Activated CD4-positive, alpha-beta T cell treated with anti-CD3 and anti-CD28 coated beads for 36 hours (primary cell): Measurements from ENCODE around the gene ATP13A4. TPM values are rescaled to one million over a fixed set of nuclear protein-coding genes. Genes with fewer than 3 reads are reported as not detected.

Experiments
- ATAC-seq: fragments of 200-7000 bp; cut with Tn5 transposase; one replicate; pipeline ENCODE4 v1.10.0; 2021; ENCODE audit warnings: mild to moderate bottlenecking, moderate library complexity
- CTCF ChIA-PET: fragments of 350-600 bp; sonication (Branson Sonifier 250); formaldehyde crosslinking; loops from one replicate; lab custom pipeline; 2021; ENCODE audit warnings: antibody characterized with exemption; lab: Charles Lee
- POLR2A ChIA-PET: fragments of 350-600 bp; sonication (Branson Sonifier 250); formaldehyde crosslinking; loops from one replicate; lab custom pipeline; 2021; ENCODE audit warnings: antibody characterized with exemption, inconsistent platforms; lab: Charles Lee
- DNase-seq: peaks from one replicate; pipeline ENCODE4 v3.0.0-alpha.2; 2020
- H3K27ac Mint-ChIP-seq: one replicate; pipeline ENCODE4 v1.8.0; 2021; ENCODE audit warnings: mixed read lengths
- H3K27me3 Mint-ChIP-seq: one replicate; pipeline ENCODE4 v1.8.0; 2021; ENCODE audit warnings: mixed read lengths
- H3K36me3 Mint-ChIP-seq: one replicate; pipeline ENCODE4 v1.8.0; 2021; ENCODE audit warnings: low read depth, mixed read lengths
- H3K4me1 Mint-ChIP-seq: one replicate; pipeline ENCODE4 v1.8.0; 2021; ENCODE audit warnings: mixed read lengths
- H3K4me3 Mint-ChIP-seq: one replicate; pipeline ENCODE4 v1.8.0; 2021; ENCODE audit warnings: mild to moderate bottlenecking, moderate library complexity, mixed read lengths
- H3K9me3 Mint-ChIP-seq: one replicate; pipeline ENCODE4 v1.8.0; 2021; ENCODE audit warnings: low read depth, mixed read lengths
- intact Hi-C, 2 experiments: fragments of 100-400 bp; cut with DNase I in 1 of 2; cut with micrococcal nuclease in 1 of 2; formaldehyde crosslinking; loops; one replicate each; pipeline versions ENCODE4 v1.14.2 to v1.15.1; 2022 to 2024; cut with DNase I, micrococcal nuclease
- total RNA-seq, 2 experiments: library from RNA; stranded (reverse); gene quantifications; one replicate each; pipeline ENCODE4 v1.2.3, GENCODE V29; 2021

The ATP13A4 gene
- total RNA-seq, 2 experiments from 2014 or later, result 1.1 to 3.3 TPM

- H3K27me3 Mint-ChIP-seq, result peaks cover 9% of the 10 kb centered on the region
- ATAC-seq (no peak), DNase-seq (no peak)
- no peak overlapping the region for H3K4me3 Mint-ChIP-seq
- no peaks in the 10 kb centered on the region for H3K9me3 Mint-ChIP-seq
- no peak overlapping the region for H3K27ac Mint-ChIP-seq
- no peaks in the 10 kb centered on the region for H3K4me1 Mint-ChIP-seq
- ChIA-PET POLR2A (no interaction called here), CTCF (no interaction called here)
- H3K36me3 Mint-ChIP-seq, result no peaks in the 10 kb centered on the region
- intact Hi-C loops, result no loop called here
Measured at GRCh38 chr3:193391902-193392301, 162.8 kb downstream of the ATP13A4 start.

- Mint-ChIP-seq H3K27ac (no peak overlapping the region), H3K27me3 (peaks cover 8% of the 10 kb centered on the region), H3K9me3 (no peaks in the 10 kb centered on the region), H3K4me1 (no peaks in the 10 kb centered on the region), H3K4me3 (no peak overlapping the region), H3K36me3 (no peaks in the 10 kb centered on the region)
- intact Hi-C loops, result no loop called here
- no peak for DNase-seq
- CTCF ChIA-PET, result no interaction called here
- POLR2A ChIA-PET, result no interaction called here
- ATAC-seq, result no peak
Measured at GRCh38 chr3:193389335-193389734, 165.4 kb downstream of the ATP13A4 start.

DNA sequence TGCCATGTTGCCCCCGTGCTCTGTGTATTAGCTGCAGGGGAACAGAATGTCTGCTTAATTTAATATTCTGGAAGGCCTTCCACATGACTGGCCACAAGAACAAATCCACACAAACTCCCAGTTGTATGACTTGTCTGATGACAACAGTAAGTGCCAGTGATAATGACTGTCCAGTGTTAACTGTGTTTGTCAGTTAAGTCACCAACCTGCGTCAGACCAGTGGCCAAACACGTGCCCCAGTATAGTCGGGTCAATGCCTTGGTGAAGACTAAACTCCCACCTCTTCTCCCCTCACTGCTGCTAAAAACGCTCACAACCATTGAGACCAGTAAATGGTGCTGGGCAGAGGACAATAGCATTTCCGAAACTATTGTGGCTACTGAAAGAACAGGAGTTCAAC, 166.3 kb downstream of the ATP13A4 start:
- H3K36me3 Mint-ChIP-seq, result no peaks in the 10 kb centered on the region
- no peak for ATAC-seq
- H3K4me3 Mint-ChIP-seq, result no peak overlapping the region
- peaks cover 10% of the 10 kb centered on the region for H3K27me3 Mint-ChIP-seq
- intact Hi-C loops, result no loop called here
- ChIA-PET CTCF (no interaction called here), POLR2A (no interaction called here)
- no peak for DNase-seq
- no peak overlapping the region for H3K27ac Mint-ChIP-seq
- no peaks in the 10 kb centered on the region for H3K4me1 Mint-ChIP-seq
- H3K9me3 Mint-ChIP-seq, result no peaks in the 10 kb centered on the region

DNA sequence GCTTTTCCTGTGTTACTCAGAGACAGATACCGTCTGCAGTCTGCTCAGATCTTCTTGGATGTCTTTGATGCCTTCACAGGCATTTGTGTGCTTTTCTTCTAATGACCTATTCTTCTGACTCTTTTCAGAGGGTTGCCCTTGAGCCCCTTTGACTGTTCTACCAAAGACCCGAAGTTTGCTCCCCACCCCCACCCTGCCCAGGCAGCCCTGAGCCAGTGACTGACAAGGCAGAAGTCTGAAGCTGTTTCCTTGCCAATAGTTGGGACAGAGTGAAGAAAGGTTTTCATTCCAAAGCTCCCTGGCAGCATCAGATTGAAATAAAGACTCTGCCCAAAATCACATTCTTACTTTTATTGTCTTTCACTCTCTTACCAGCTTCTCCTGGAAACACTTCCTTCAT, 167.1 kb downstream of the ATP13A4 start:
- no peak overlapping the region for H3K27ac Mint-ChIP-seq
- no peaks in the 10 kb centered on the region for H3K36me3 Mint-ChIP-seq
- no peak for DNase-seq
- POLR2A ChIA-PET, result no interaction called here
- ATAC-seq, result no peak
- no peaks in the 10 kb centered on the region for H3K9me3 Mint-ChIP-seq
- H3K4me3 Mint-ChIP-seq, result no peak overlapping the region
- CTCF ChIA-PET, result no interaction called here
- intact Hi-C loops, result no loop called here
- peaks cover 10% of the 10 kb centered on the region for H3K27me3 Mint-ChIP-seq
- H3K4me1 Mint-ChIP-seq, result no peaks in the 10 kb centered on the region

DNA sequence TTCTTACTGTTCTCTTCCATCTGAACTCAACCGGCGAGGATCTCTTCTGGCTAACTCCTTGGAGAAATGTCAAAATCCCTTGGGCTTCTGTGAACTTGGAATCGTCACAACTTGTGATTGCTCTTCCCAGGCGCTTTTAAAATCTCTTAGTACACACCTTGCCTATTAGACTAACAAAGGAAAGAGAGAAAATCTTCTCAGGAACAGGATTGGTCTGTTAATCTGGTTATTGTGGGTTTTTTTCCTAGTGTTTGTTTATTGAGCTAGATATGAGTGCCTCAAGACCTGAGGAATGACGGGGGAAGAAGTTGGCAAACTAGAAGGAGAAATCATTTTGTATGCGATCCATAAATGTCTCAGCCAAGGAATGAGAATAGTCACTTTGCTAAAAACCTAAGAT, 176.0 kb downstream of the ATP13A4 start, which contains the start of gene ATP13A5:
ATP13A5 (minus strand) TSS at position 48 of the 400 bp plus-strand sequence; CDS start at position 20, 28 bp downstream.
- intact Hi-C loops, result no loop called here
- ChIA-PET CTCF (interaction anchor here (0.8 kb wide), 1 partner anchor 201 kb away, joined by 4 read pairs; no protein-coding TSS in a partner anchor), POLR2A (no interaction called here)
- H3K9me3 Mint-ChIP-seq, result no peaks in the 10 kb centered on the region
- H3K36me3 Mint-ChIP-seq, result no peaks in the 10 kb centered on the region
- ATAC-seq (no peak), DNase-seq (no peak)
- peaks cover 10% of the 10 kb centered on the region for H3K27me3 Mint-ChIP-seq
- H3K4me1 Mint-ChIP-seq, result no peaks in the 10 kb centered on the region
- H3K27ac Mint-ChIP-seq, result no peak within 1 kb of the TSS
- no peak within 1 kb of the TSS for H3K4me3 Mint-ChIP-seq

- no peaks in the 10 kb centered on the region for H3K9me3 Mint-ChIP-seq
- no peak overlapping the region for H3K27ac Mint-ChIP-seq
- ChIA-PET POLR2A (no interaction called here), CTCF (interaction anchor here (1.5 kb wide), 1 partner anchor 9 kb away, joined by 3 read pairs; no protein-coding TSS in a partner anchor)
- no peak overlapping the region for H3K4me3 Mint-ChIP-seq
- ATAC-seq, result no peak
- H3K27me3 Mint-ChIP-seq, result peaks cover 14% of the 10 kb centered on the region
- H3K4me1 Mint-ChIP-seq, result peaks cover 3% of the 10 kb centered on the region
- H3K36me3 Mint-ChIP-seq, result no peaks in the 10 kb centered on the region
- DNase-seq, result no peak
- intact Hi-C loops, result no loop called here
Measured at GRCh38 chr3:193377591-193377990, 177.1 kb downstream of the ATP13A4 start.

GRCh38 chr3:193375614-193376013, 179.1 kb downstream of the ATP13A4 start:
- Mint-ChIP-seq H3K9me3 (no peaks in the 10 kb centered on the region), H3K4me1 (peaks cover 3% of the 10 kb centered on the region), H3K27me3 (peaks cover 7% of the 10 kb centered on the region), H3K4me3 (no peak overlapping the region), H3K27ac (no peak overlapping the region), H3K36me3 (no peaks in the 10 kb centered on the region)
- ATAC-seq (no peak), DNase-seq (no peak)
- intact Hi-C loops, result no loop called here
- POLR2A ChIA-PET, result interaction anchor here (0.7 kb wide), 1 partner anchor 522 kb away, joined by 3 read pairs; no protein-coding TSS in a partner anchor
- CTCF ChIA-PET, result no interaction called here

DNA sequence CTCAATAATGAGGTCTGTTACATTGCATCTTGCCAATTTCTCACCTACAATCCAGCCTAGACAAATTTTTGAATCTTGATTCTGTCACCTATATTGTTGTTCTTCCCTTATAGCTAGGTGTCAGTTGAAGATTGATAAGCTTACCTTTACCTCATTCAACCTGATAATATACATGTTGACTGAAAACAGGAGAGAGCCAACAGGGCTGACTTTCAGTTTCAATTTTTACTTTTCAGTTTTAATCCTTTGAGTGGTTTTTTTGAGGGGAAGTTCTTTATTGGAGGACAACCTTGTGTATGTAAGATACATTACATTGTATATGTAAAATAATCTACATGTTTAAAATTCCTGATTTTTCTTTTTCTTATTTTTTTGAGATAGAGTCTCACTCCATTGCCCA, 181.9 kb downstream of the ATP13A4 start:
- no peak overlapping the region for H3K27ac Mint-ChIP-seq
- H3K9me3 Mint-ChIP-seq, result no peaks in the 10 kb centered on the region
- ATAC-seq (no peak), DNase-seq (no peak)
- intact Hi-C loops, result no loop called here
- no peaks in the 10 kb centered on the region for H3K36me3 Mint-ChIP-seq
- CTCF ChIA-PET, result no interaction called here
- peaks cover 3% of the 10 kb centered on the region for H3K4me1 Mint-ChIP-seq
- peaks cover 9% of the 10 kb centered on the region for H3K27me3 Mint-ChIP-seq
- H3K4me3 Mint-ChIP-seq, result no peak overlapping the region
- POLR2A ChIA-PET, result no interaction called here

GRCh38 chr3:193367868-193368267, 186.8 kb downstream of the ATP13A4 start:
- intact Hi-C loops, result no loop called here
- Mint-ChIP-seq H3K36me3 (no peaks in the 10 kb centered on the region), H3K27ac (no peak overlapping the region), H3K27me3 (peaks cover 9% of the 10 kb centered on the region), H3K9me3 (no peaks in the 10 kb centered on the region), H3K4me3 (no peak overlapping the region), H3K4me1 (peaks cover 3% of the 10 kb centered on the region)
- ChIA-PET POLR2A (no interaction called here), CTCF (no interaction called here)
- no peak for ATAC-seq
- no peak for DNase-seq

DNA sequence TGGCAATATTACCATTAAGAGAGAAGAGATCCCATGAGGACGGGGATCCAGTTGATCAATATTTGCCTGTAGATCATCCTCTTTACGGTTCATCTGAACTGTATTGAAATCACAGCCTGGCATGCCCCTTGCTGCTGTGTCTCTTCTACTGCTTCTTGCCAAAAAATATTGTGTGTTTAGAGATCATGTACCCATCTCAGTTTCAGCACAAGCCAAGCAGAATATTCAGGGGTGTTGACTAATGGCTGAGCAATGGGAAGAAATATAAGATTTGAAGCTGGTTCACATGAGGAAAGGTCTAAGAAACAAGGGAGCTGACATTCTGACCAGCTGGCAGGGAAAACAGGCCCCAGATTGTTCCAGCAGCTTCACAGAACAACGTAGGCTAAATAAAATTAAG, 197.4 kb downstream of the ATP13A4 start:
- intact Hi-C loops, result no loop called here
- Mint-ChIP-seq H3K27me3 (peaks cover 4% of the 10 kb centered on the region), H3K9me3 (no peaks in the 10 kb centered on the region), H3K4me3 (no peak overlapping the region), H3K27ac (no peak overlapping the region), H3K4me1 (no peaks in the 10 kb centered on the region), H3K36me3 (no peaks in the 10 kb centered on the region)
- DNase-seq, result no peak
- ChIA-PET CTCF (interaction anchor here (0.7 kb wide), 1 partner anchor 434 kb away, joined by 3 read pairs; no protein-coding TSS in a partner anchor), POLR2A (no interaction called here)
- ATAC-seq, result no peak

- no peak overlapping the region for H3K4me3 Mint-ChIP-seq
- no peak overlapping the region for H3K27ac Mint-ChIP-seq
- H3K9me3 Mint-ChIP-seq, result no peaks in the 10 kb centered on the region
- ChIA-PET CTCF (no interaction called here), POLR2A (interaction anchor here (0.6 kb wide), 1 partner anchor 70 kb away, joined by 3 read pairs; no protein-coding TSS in a partner anchor)
- no peaks in the 10 kb centered on the region for H3K36me3 Mint-ChIP-seq
- peaks cover 4% of the 10 kb centered on the region for H3K27me3 Mint-ChIP-seq
- no peaks in the 10 kb centered on the region for H3K4me1 Mint-ChIP-seq
- intact Hi-C loops, result no loop called here
- ATAC-seq (no peak), DNase-seq (no peak)
Measured at GRCh38 chr3:193354423-193354822, 200.3 kb downstream of the ATP13A4 start.
